ENCODE measurements around the gene PROC.

- no peak for TF ChIP-seq CTCF (conservative IDR thresholded peaks at IDR 0.05; ENCODE audit: low read depth, low read length)
- no peak for TF ChIP-seq EZH2 (IDR thresholded peaks at IDR 0.05; ENCODE audit: low read length, unreplicated experiment)
- no peak for TF ChIP-seq EZH2phosphoT487 (IDR thresholded peaks at IDR 0.05; ENCODE audit: borderline replicate concordance, low read length)
Measured at GRCh38 chr2:127386764-127387654, 31.2 kb upstream of the PROC start.

Data from PC-3 (cell line).